Muscle layer of colon (tissue), 2 donors: ENCODE measurements around the gene POLR1C.

Experiments
- H3K27ac ChIP-seq: one replicate; pipeline ENCODE4 v1.7.0; 2013; ENCODE audit warnings: low read depth, mild to moderate bottlenecking, low read length, moderate library complexity
- H3K27me3 ChIP-seq, 2 donors: one replicate each; pipeline ENCODE4 v1.7.0; 2013; ENCODE audit warnings: low read length in 2 of 2, mild to moderate bottlenecking in 2 of 2; ENCODE audit not compliant: insufficient read depth in 2 of 2, control insufficient read depth in 1 of 2
- H3K36me3 ChIP-seq: one replicate; pipeline ENCODE4 v1.7.0; 2013; ENCODE audit warnings: mild to moderate bottlenecking, low read length; ENCODE audit not compliant: insufficient read depth
- H3K4me1 ChIP-seq: one replicate; pipeline ENCODE4 v1.7.0; 2013; ENCODE audit warnings: mild to moderate bottlenecking, low read length; ENCODE audit not compliant: insufficient read depth
- H3K4me3 ChIP-seq, 2 donors: one replicate each; pipeline ENCODE4 v1.7.0; 2013; ENCODE audit warnings: low read length in 2 of 2, low read depth in 1 of 2, mild to moderate bottlenecking in 1 of 2, moderate library complexity in 1 of 2
- H3K9ac ChIP-seq: one replicate; pipeline ENCODE4 v1.7.0; 2013; ENCODE audit warnings: low read length
- H3K9me3 ChIP-seq: one replicate; pipeline ENCODE4 v1.7.0; 2013; ENCODE audit warnings: mild to moderate bottlenecking, low read length
- donor health status: abdominal sarcoma.
- donor health status: Adenocarcinoma of cecum.

POLR1C gene

DNA sequence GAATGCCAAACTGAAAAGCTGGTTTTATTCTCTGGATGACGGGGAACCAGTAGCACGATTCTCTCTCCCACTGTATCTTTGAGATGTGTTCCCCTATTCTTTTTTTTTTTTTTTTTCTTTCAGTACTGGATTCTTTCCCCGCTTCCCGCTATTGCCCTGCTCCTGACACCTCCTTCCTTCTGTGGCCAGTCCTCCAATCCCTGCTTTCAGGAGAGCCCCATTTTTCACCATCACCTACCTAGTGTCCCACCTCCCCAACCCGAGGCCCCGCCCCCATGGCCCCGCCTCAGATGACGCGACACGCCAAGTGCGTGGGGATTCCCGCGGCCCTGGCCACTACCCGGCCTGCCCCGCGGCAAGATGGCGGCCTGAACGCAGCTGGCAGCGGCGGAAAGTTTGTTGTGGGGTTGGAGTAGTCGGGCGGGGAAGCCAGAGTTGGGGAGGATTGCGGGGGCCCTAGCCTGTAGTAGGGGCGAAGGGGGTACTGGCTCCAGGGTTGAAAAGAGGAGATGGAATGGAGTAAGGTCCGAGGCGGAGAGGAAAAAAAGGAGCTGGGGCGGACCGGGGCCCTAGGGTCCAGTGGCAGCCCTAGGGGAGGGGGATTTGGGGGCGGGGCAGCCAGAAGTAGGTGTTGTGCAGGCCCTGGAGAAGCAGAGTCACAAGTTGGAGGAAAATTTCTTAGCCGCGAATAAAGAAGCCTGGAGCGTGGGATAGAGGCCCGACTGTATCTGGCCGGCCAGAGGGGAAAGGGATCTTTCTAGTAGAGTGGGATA lies 39.5 kb upstream of the POLR1C start, which contains the start of gene TJAP1:
Gene TJAP1 (plus strand): TSS at position 336 of the 773 bp plus-strand sequence. CDS start 21,432 bp downstream, outside the sequence.
- no peaks in the 10 kb centered on the region for H3K27me3 ChIP-seq
- H3K36me3 ChIP-seq = no peaks in the 10 kb centered on the region
- H3K4me1 ChIP-seq = peaks cover 26% of the 10 kb centered on the region
- H3K4me3 ChIP-seq = peak within 1 kb of the TSS; percentile 63 to 84
- H3K9ac ChIP-seq = peak within 1 kb of the TSS; percentile 81
- peak within 1 kb of the TSS; percentile 87 for H3K27ac ChIP-seq
- H3K9me3 ChIP-seq = no peaks in the 10 kb centered on the region

- no peaks in the 10 kb centered on the region for H3K9me3 ChIP-seq
- H3K4me3 ChIP-seq = peak overlapping the region; percentile 63 to 84
- H3K36me3 ChIP-seq = no peaks in the 10 kb centered on the region
- peaks cover 26% of the 10 kb centered on the region for H3K4me1 ChIP-seq
- peak overlapping the region; percentile 87 for H3K27ac ChIP-seq
- H3K9ac ChIP-seq = peak overlapping the region; percentile 81
- H3K27me3 ChIP-seq = no peaks in the 10 kb centered on the region
These were observed 38.9 kb upstream of the POLR1C start for GRCh38 chr6:43478008-43478372.

- Histone ChIP-seq H3K4me3 (no peak overlapping the region), H3K4me1 (peaks cover 26% of the 10 kb centered on the region)
These were observed 35.8 kb upstream of the POLR1C start for GRCh38 chr6:43481075-43481474.

DNA sequence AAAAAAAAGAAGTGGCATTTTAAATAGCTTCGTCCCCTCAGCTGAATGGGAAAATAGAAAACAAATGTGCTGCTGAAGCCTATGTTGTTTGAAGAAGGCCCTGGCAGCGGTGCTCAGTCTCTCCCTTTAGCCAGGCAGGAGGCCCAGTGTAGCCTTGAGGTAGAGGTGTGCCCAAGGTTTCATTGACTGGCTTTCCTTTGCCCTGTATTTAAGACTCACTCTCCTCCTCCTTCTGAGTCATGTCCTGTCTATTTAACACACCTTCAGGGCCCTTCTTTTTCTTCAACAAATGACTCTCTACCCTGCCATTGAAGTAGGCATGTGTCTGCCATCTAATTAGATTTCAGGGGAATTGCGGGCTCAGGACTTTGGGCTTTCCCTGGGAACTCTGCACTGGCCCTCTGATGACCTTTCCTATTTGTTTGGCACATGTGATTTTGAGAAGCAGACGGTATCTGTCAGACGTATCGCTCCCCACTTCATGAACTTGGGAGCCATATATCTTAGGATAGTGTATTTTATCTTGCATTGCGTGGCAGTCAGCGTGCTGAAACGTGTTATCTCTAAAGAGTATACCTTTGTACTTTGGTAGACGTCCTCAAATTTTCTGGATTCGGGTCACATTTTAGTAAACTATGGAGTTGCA lies 35.2 kb upstream of the POLR1C start:
- Histone ChIP-seq H3K36me3 (no peaks in the 10 kb centered on the region), H3K9ac (no peak overlapping the region), H3K27ac (no peak overlapping the region)

More at GRCh38 chr6:43481075-43481474, 35.8 kb upstream of the POLR1C start:
- H3K9me3 ChIP-seq = no peaks in the 10 kb centered on the region
- H3K9ac ChIP-seq = no peak overlapping the region
- H3K36me3 ChIP-seq = no peaks in the 10 kb centered on the region
- H3K27ac ChIP-seq = no peak overlapping the region
- no peaks in the 10 kb centered on the region for H3K27me3 ChIP-seq

GRCh38 chr6:43488667-43489276 lies 28.1 kb upstream of the POLR1C start:
- no peaks in the 10 kb centered on the region for H3K9me3 ChIP-seq
- H3K4me3 ChIP-seq = no peak overlapping the region
- peaks cover 15% of the 10 kb centered on the region for H3K36me3 ChIP-seq
- no peaks in the 10 kb centered on the region for H3K27me3 ChIP-seq
- peaks cover 28% of the 10 kb centered on the region for H3K4me1 ChIP-seq
- no peak overlapping the region for H3K27ac ChIP-seq
- H3K9ac ChIP-seq = no peak overlapping the region

More for the DNA sequence above, 35.2 kb upstream of the POLR1C start:
- Histone ChIP-seq H3K27me3 (no peaks in the 10 kb centered on the region), H3K4me1 (peaks cover 26% of the 10 kb centered on the region), H3K9me3 (no peaks in the 10 kb centered on the region), H3K4me3 (no peak overlapping the region)

- no peak overlapping the region for H3K9ac ChIP-seq
These were observed 27.4 kb upstream of the POLR1C start for GRCh38 chr6:43489277-43490072.

GRCh38 chr6:43490523-43490939 lies 26.4 kb upstream of the POLR1C start:
- Histone ChIP-seq H3K4me1 (peaks cover 32% of the 10 kb centered on the region), H3K4me3 (no peak overlapping the region), H3K9ac (no peak overlapping the region), H3K27me3 (no peaks in the 10 kb centered on the region), H3K27ac (no peak overlapping the region), H3K9me3 (no peaks in the 10 kb centered on the region), H3K36me3 (peaks cover 15% of the 10 kb centered on the region)

More at GRCh38 chr6:43489277-43490072, 27.4 kb upstream of the POLR1C start:
- no peaks in the 10 kb centered on the region for H3K27me3 ChIP-seq
- H3K4me3 ChIP-seq = no peak overlapping the region
- no peaks in the 10 kb centered on the region for H3K9me3 ChIP-seq
- peaks cover 28% of the 10 kb centered on the region for H3K4me1 ChIP-seq
- H3K27ac ChIP-seq = no peak overlapping the region
- peaks cover 15% of the 10 kb centered on the region for H3K36me3 ChIP-seq

DNA sequence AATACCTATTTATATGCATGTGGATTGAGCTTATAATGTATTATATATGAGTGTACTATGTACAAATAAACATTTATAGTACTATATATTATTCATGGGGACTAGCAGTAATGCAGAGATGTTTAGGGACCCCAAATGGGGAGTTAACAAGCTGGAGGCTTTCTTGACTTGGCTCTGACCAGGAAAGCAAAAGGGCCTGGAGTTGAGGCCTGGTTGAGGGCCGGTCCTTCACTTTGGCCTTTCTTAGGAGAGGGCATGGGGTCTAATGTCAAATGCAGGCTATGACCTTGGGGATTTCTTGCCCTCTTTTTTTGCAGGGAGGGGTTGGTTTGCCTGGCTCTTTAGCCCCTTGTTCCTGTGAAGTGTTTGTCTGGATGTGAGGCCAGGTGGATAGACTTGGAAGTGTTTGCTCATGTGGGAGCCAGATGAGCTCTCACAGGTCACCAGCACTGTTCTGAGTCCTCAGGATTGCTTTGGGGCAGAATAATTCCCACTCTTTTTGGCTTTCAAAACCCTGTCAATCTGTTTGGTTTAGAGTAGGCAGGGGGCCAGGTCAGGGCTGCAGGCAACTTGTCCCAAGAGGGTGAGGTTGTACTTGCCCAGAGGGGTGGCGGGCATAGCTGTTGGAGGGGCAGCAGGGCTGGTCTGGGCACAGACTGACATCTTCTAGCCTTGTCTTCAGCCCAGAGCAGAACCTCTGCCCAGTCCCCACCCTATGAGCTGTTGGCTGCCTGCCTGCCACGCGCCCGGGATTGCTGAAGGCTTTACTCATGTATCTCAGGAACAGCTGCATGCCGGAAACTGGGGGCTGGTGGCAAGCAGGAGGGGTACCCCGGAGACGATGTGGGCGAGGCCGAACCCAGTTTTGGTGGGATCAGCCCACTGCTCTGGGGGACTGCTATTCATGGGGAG lies 24.9 kb upstream of the POLR1C start:
- Histone ChIP-seq H3K36me3 (peaks cover 15% of the 10 kb centered on the region), H3K4me1 (peaks cover 47% of the 10 kb centered on the region), H3K9me3 (no peaks in the 10 kb centered on the region), H3K27me3 (no peaks in the 10 kb centered on the region), H3K9ac (no peak overlapping the region), H3K27ac (peak overlapping the region; percentile 52), H3K4me3 (no peak overlapping the region)

GRCh38 chr6:43492673-43493072 lies 24.2 kb upstream of the POLR1C start:
- no peaks in the 10 kb centered on the region for H3K27me3 ChIP-seq
- peaks cover 18% of the 10 kb centered on the region for H3K36me3 ChIP-seq
- no peak overlapping the region for H3K9ac ChIP-seq
- peaks cover 49% of the 10 kb centered on the region for H3K4me1 ChIP-seq
- no peaks in the 10 kb centered on the region for H3K9me3 ChIP-seq
- peak overlapping the region; percentile 52 for H3K27ac ChIP-seq
- H3K4me3 ChIP-seq = no peak overlapping the region

DNA sequence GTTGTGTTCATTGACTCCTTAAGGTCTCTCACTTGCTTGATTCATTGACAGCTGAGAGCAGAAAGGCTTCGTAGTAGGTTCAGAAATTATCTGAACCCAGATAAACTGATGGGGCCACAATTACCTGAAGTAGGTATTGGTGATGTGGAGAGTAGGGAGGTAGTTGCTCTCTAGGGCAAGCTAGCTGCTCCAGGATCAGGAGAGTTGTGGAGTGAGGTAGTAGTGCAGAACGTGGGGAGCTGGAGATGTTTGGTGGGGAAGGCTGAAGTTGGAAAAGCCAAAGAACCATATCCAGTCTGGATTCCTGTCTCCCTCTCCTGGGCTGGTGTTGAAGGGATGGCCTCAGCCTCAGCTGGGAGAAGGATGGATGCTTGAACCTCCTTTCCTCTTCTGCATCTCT lies 23.7 kb upstream of the POLR1C start:
- peaks cover 22% of the 10 kb centered on the region for H3K36me3 ChIP-seq
- no peak overlapping the region for H3K4me3 ChIP-seq
- H3K9ac ChIP-seq = peak overlapping the region; percentile 13
- no peak overlapping the region for H3K27ac ChIP-seq
- H3K9me3 ChIP-seq = no peaks in the 10 kb centered on the region
- H3K27me3 ChIP-seq = no peaks in the 10 kb centered on the region
- peaks cover 49% of the 10 kb centered on the region for H3K4me1 ChIP-seq
